Mesenteric fat pad (tissue), 1 donor: ENCODE data around the gene TBL1Y. TPM values are rescaled to one million over a fixed set of nuclear protein-coding genes. Genes with fewer than 3 reads are reported as not detected.
"Not testable (repeated sequence)": the region's sequence is repeated elsewhere in the genome, so short reads cannot be mapped to it uniquely, and the experiment has no call there.

ENCODE experiments used
- DNase-seq: peaks from one replicate; pipeline ENCODE4 v3.0.0-alpha.2; 2020; ENCODE audit warnings: low spot score
- total RNA-seq: library from RNA; stranded (reverse); fragmentation: NEBNext Ultra II Directional; extraction: Animal tissue kit (Norgen Biotek cat#: 25700); gene quantifications from one replicate; pipeline ENCODE4 v1.2.1, GENCODE V29; 2021
- donor health status: DM: yes; HTN: yes; CAD: no.

TBL1Y gene
- total RNA-seq, 1 donor from 2014 or later, result not detected

DNA sequence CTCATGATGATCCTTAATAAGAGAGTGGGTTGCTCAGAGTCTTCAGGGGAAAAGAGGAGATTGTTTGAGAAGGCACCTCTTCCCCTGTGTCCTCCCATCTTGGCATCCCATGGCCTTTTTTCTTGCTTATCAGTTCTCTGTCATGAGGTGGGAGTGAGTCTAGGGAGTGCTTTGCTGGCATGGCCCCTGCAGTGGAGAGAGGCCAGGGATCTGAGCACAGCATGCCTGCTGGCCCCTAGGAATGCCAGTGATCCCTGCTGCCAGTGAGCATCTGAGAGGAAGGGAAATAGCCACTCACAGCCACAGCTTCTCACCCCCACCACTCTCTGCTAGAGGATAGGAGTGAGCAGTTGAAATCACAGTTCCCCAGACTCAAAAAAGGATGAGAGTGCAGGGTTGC is 168.2 kb downstream of the TBL1Y start:
- DNase-seq, result no peak

DNA sequence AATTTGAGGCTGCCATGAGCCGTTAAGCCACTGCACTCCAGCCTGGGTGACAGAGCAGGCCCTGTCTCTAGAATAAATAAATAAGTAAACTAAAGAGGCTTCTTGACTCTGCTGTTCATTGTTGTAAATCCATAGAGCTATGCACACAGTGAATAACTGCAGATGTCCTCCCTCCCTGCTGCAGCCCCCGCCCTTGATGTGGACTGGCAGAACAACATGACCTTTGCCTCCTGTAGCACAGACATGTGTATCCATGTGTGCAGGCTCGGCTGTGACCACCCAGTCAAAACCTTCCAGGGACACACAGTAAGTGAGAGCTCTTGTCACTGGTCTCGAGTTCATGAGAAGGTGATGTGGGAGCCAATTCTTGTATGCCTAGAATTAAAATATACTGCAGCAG is 170.1 kb downstream of the TBL1Y start:
- not testable (repeated sequence) for DNase-seq

DNA sequence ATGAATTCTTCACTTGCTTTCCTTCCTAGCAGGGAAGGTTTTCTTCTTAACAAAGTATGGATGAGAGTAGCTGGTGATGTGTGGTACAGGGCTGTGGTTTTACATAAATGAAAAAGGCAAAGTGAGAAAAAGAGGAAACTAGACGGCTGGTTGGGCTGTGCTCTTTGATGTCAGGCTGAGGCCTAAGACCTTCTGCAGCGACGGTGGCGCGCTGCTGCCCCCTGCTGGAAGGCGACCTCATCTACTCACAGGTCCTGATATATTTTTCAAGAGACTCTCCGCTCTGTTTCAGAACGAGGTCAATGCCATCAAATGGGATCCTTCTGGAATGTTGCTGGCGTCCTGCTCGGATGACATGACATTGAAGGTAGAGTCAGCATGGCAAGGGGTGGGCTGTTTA is 175.1 kb downstream of the TBL1Y start:
- DNase-seq, result no peak

DNA sequence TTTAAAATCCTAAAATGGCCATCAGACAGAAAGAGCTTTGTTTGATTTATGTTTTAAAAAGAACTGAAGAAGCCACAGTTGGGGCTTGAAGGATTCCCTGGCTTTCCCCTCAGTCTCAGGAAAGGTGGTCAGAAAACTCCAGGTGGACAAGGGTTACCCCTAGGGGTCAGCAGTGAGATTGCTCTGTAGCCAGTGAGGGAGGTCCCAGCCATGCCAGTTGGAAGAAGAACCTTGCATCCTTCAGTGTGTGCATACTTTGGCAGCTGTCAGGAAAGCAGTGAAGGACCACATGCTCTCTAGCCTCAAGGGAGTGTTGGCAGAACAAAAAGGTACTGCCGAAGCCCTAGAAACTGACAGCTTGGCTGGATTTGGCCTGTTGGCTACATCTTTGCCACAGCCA is 182.3 kb downstream of the TBL1Y start:
- DNase-seq, result no peak

DNA sequence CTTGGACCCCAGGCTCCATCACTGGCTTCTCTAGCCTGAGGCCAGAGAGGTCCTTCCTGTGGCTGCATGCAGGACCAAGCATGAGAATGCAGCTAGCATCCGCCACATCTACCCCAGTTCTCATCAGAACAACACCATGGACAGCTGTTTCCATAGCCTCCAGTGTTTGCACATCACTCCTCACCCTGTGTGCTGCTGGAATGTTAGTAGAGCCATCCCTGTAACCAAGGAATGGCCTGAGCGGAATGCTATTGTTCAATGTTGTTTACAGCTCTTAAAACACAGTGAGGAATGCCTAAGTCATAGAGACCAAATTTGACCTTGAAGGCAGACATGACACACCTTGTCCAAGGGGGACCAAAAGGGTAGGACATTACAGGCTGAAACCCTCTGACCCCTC is 183.9 kb downstream of the TBL1Y start:
- DNase-seq, result no peak

DNA sequence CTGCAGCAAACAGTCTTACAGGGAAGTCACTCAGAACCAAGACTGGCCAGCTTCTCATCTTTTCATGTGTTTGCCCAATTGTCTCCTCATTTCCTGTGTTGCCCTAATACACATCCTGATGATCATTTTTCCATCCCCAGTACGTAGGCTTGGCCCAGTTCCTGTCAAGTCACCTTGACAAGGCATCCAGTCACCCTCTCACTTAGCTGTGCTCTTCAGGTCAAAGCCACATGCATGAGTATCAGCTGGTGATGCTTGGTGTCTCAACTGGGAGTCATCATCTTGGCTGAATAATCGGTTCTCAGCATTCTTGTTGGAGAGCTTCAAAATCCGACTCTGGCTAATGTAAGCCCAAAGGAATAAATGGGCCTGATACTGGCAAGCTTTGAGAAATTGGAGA is 186.5 kb downstream of the TBL1Y start:
- DNase-seq, result no peak

DNA sequence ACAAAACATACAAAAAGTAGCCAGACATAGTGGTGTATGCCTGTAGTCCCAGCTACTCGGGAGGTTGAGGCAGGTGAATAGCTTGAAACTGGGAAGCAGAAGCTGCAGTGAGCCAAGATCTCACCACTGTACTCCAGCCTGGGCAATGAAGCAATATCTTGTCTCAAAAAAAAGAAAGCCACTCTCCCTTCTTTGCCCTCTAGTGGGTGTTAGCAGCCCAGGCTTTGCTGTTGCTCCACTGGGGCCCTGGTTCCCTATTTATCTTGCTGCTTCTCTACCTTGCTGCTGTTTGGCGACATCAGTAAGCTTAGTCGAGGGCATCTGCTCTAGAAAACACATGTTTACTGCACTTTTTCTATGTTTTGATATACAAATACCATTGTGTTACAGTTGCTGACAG is 189.2 kb downstream of the TBL1Y start:
- no peak for DNase-seq

DNA sequence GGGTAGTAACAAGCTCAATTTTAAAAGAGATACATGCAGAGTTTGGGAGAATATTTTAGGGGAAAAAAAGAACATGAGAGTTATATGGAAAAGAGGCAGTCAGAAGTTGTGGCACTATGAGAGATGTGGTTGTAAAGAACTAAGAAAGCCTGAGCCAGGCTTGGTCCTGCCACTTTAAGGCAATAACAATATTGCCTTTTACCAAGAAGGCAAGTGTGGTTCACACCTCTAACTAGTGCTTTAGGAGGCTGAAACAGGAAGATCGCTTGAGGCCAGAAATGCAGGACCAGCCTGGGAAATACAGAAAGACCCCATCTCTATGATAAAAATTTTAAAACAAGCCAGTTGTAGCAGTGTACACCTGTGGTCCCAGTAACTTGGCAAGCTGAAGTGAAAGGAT is 192.2 kb downstream of the TBL1Y start:
- DNase-seq, result no peak

DNA sequence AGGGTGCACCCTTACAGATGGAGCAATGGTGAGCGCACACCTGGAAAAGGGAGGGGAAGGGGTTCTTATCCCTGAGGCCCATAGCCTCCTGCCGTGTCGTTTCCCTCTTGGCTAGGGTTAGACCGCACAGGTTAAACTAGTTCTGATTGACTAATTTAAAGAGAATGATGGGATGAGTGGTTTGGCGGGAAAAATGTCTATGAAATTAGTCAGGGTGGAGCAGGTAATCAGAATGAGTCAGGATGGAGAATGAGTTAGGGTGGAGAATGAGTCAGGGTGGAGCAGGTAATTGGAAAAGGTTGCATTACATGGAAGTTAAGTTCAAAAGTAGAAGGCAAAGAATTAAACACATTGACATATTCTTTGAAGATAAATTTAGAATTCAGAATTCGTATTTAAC is 196.7 kb downstream of the TBL1Y start:
- DNase-seq, result no peak

DNA sequence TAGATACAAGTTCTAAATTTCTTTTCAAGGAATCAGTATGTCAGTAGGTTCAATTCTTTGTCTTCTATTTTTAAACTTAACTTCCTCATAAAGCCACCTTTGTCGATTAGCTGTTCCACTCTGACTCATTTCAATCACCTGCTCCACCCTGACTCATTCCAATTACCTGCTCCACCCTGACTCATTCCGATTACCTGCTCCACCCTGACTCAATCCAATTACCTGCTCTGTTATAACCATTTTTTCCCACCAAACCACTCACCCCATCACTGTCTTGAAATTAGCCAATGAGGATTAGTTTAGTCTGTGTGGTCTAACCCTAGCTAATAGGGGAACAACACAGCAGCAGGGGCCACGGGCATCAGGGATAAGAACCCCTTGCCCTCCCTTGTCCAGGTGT is 199.6 kb downstream of the TBL1Y start:
- no peak for DNase-seq

DNA sequence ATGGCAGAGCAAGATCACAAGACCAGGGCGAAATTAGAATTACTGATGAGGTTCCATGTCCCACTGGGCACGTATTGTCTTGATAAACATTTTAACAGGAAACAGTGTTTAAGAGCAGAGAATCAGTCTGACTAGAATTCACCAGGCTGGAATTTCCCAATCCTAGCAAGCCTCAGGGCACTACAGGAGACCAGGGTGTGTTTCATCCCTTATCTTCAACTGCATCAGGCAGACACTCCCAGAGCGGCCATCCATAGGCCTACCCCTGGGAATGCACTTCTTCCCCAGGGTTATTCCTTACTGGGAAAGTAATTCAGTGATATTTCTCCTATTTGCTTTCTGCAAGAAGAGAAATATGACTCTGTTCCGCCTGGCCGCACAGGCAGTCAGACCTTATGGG is 205.4 kb downstream of the TBL1Y start:
- no peak for DNase-seq

DNA sequence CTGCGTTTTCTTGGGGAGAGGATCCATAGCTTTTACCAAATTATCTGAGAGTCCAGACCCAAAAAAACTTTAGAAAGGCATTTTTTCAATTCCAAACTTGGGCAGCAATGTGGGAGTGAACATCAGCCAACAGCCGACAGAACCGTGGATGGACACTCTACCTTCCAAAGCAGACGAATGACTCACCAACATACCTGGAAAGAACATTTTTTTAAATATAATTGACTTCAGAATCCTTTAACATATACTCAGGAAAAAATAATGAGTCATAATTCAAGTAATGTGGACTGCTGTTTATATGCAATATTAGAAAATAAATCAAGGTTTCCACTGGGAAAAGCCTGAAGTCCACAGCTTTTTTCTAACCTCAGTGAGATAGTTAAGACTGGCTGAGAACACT is 211.7 kb downstream of the TBL1Y start:
- no peak for DNase-seq

DNA sequence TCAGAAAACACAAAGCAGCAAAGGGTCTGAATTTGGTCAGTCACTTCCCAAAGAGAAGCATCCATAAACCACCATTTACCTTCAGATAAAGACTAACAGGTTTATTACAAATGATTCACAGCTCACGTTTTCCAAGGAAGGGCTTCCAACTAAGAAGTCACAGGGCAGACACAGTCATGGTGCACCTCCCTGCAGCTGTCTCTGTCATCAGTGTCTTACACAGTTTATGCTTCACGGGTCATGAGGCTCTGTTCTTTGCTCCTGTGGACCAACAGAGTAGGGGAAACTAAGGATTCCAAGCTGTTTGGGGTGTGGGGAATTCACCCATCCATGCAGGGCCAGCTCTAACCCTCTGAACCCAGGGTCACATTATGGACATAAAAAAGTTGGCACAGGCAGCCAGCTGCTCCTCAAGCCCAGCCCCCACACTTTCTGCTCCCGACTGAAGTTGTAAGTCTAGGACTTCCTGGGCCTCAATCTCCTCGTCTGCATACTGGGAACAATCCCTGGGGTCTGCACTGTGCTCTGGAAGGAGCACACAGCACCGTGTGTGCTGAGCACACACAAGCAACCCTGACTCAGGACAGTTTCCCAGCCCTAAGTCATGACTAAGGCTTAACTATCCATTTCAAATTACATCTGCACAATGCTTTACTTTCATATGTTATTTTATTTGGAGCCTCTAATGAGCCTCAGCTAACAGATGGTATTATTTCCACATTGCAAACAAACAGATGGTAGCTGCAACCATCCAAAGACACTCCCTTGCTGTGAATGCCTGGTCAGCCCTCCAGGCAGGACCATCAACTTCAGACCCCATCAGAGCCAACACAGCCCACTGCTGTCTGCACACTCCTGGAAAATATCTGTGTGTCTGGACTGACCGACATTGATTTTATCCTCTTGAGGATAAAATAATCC is 214.9 kb downstream of the TBL1Y start:
- DNase-seq, result no peak

DNA sequence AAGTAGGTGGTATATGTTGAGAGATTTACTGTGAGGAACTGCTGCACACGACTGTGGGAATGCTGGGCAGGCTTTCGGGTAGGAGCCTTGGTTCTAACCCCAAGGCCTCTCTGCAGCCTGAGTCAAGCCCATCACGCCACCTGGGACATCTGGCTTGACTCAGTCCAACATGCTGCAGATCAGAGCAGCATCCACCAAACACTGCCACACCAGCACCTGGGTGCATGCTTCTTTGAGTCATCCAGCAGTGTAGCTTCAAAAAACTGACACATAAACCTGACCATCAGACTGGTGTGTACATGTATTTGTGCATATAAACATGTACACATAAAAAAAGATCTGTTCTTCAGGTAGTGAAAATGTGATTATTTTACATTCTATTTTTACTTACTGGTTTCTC is 217.7 kb downstream of the TBL1Y start:
- DNase-seq, result no peak

Other genes with a start within 250 kb of the TBL1Y start
- not detected for gene AMELY, start 1.1 kb downstream of the TBL1Y start, total RNA-seq